Activated effector memory CD4-positive, alpha-beta T cell treated with anti-CD3 and anti-CD28 coated beads, Interleukin-2, amount 50 U/mL, for 16 hours (primary cell): ENCODE data around the gene CCDC188.

Experiments used
- DNase-seq: peaks from one replicate; pipeline ENCODE4 v3.0.0-alpha.2; 2020

Gene CCDC188

DNA sequence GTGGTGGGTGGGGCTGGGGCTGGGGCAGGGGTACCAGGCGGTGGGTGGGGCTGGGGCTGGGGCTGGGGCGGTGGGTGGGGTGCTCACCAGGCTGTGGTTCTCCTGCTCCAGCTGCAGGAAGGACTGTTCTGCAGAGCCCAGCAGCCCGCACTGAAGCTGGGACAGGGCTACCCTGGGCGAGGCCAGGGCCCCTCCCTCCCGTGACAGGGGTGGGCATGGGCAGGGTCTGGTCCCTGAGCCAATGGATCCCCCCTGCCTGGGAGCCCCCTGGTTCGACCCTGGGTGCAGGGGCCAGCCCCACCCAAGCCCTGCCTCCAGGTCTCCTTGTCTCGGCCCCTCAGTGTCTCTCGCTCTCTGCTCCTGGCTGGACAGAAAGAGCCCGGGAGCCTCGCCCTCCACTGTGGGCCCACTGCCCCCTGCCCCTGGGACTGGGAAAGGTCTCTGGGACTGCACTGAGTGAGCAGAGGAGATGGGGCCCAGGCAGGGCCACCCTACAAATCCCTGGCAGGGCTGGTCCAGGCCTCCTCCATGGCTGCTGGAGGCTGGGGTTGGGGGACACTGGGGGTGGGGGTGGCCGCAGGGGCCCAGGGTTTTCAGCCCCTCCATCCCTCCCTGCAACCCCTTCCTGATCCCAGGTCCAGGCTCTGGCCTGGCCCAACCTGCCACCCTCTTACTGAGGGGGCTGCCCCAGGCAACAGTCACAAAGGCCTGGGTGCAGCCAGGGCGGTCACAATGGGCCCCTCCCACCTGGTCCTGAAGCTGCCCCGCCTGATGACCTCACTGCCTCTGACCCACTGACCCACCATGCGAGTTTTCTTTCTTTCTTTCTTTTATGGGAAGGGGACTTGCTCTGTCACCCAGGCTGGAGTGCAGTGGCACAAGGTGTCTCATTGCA, at the start of gene CCDC188:
CCDC188 (minus strand) TSS at position 675 of the 895 bp plus-strand sequence; CDS start at position 606, 69 bp downstream.
- no peak for DNase-seq

DNA sequence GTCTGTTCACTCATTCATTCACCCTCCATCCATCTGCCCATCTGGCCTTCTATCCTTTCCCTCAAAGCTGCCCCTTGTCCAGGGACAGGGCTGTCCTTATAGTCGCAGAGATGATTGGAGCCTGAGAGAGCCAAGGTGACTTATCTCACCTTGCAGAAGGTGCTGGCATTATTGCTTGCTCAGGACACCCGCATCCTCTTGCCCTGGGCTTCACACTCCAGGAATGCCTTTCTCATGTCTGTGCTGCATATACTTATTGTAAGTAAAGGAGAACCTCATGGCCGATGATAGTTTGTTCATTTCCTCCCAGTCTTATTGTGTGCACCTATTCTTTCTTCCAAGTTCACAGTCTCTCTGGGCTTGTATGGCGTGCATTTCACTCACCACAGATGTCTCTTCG, 49.1 kb upstream of the CCDC188 start:
- DNase-seq = no peak

DNA sequence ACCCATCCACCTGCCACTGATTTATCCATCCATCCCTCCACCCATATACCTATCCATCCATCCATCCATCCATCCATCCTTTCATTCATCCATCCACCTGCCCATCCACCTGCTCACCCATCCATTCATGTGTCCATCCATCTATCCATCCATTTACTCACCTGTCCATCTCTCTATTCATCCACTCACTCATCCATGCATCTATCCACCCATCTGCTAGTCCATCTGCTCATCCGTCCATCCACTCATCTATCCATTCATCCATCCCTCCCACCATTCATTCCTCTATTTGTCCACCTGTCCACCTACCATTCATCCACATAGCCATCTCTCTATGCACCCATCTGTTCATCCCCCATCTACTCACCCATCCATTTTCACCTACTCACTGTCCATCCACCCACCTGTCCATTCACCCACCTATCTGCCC, 48.6 kb upstream of the CCDC188 start:
- no peak for DNase-seq

DNA sequence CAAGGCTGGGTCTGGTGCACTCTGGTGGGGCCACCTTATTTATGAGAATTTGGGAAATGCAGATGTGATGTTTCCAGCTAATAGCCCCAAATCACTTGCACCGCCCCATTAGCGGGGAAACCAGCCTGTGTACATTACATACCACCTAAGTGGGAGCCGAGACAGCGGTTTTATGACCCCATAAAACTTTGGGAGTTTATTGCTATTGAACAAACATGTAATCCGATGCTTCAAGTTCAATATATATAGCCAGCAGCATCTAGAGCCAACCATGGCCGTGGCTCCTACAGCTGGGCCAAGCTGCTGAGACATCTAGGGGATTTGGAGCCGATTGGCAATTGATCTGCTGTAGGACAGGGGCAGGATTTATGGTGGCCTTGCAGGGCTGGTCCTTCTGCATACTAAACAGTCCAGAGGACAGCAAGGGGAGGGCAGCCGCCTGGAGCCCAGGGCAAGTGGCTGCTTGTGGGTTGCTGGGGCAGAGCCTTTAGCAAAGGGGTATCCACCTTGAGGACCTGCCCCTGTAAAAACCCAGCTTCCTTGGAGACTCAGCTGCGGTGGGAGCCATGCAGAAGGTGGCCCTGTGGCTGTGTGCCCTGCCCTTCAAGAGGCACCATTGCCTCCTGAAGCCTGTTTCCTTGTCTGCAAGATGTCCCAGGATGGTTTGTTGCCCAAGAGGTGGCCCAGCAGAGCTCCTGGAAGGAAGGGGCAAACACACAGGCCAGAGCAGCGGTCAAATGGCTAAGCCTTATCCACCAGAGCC, 47.9 kb upstream of the CCDC188 start:
- DNase-seq = no peak

DNA sequence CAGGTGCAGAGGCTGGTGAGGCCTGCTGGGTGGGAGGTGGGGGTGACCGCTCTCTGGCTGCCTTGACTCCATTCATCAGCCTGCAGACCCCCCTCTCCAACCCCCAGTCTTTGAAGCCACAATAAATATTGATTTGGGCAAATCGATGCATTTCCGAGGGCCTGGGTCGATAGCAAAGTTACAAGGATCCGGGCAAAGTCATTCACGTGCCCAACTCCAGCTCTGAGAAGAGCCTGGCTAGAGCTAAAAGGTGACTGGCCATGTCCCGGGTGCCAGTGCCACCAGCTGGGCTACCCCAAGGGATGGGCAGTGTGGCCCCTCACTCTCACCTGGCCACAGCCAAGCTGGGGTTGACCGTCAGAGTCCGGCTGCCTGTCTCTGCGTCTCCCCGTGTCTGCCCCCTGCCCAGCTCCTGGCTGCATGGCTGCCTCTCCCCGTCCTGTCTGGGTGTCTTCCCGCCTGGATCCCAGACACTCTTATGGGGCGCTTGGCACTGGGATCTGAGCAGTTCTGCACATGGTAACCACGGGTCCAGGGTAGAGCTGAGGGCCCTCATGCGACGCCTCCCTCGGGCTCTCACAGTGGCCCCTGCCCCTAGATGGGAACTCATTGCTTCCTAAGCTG, 46.7 kb upstream of the CCDC188 start:
- DNase-seq = no peak

DNA sequence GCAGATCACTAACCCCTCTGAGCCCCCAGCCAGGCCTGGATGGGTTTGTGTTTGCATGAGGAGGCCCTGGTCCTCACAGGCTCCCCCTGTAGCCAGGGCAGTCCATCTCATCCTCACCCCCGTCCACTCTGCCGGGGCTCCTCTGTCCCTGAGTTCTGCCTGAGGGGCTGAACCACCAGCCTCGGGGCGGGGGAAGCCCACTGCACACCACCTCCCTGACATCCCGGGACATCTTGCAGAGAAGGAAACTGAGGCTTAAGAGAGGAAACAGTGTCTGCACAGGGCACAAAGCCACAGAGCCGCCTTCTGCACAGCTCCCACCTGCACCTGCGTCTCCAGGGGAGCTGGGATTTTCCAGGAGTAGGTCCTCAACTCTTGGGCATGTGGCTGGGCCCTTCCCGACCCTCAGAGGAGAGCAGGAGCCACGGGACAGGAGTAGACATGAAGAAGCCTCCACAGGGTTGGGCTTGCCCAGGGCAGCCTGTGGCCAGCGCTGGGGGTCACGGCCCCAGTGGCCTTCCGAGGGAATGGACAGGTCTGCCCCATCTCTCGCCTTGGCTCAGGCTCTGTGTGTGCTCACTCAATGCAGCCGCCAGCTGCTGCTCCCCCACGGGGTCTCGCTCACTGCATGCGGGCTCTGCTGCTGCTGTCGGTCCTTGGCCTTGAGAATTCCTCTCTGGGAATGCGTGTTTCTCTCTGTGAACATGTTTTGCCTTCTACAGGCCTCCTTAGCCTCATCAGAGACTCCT, 45.4 kb upstream of the CCDC188 start:
- no peak for DNase-seq

DNA sequence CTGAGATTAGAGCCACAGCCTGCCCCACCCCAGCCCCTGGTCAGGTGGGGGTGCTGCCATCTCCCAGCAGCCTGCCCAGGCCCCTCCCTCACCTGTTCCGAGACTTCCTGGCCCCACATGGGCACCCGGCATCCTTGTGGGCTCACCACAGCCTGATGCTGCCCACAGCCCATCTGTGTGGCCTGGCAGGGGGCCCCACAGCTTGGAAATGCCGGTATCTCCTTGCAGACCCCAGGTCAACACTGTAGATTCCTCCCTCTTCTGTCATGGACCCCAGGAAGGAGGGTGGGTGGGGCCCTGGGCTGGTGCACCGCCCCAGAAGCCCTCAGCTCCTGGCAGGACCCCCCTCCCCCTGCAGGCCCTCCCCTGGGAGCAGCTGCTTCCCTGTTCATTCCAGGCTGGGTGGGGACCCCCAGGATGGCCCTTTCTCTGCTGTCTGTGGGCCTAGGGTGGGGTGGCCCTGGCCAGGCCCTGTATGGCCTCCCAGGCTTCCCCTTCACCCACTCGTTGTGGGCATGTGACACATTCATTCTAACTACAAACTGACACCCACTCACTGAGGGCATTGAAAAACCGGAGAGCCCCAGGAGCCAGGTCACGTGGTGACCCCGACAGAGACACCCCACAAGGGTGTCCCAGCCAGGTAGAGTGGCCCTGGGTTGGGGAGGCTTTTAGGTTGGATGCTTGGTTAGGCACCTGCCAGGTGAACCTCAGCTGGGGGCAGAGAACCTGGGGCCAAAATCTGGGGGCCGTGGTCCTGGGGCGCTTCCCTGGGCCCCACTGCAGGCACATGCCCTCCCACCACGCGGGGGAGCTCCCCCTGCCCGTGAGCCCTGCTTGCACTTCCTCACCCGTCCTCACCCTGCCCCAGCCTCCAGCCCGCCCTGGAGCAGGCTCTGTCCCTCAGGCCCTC, 44.1 kb upstream of the CCDC188 start:
- DNase-seq = no peak

DNA sequence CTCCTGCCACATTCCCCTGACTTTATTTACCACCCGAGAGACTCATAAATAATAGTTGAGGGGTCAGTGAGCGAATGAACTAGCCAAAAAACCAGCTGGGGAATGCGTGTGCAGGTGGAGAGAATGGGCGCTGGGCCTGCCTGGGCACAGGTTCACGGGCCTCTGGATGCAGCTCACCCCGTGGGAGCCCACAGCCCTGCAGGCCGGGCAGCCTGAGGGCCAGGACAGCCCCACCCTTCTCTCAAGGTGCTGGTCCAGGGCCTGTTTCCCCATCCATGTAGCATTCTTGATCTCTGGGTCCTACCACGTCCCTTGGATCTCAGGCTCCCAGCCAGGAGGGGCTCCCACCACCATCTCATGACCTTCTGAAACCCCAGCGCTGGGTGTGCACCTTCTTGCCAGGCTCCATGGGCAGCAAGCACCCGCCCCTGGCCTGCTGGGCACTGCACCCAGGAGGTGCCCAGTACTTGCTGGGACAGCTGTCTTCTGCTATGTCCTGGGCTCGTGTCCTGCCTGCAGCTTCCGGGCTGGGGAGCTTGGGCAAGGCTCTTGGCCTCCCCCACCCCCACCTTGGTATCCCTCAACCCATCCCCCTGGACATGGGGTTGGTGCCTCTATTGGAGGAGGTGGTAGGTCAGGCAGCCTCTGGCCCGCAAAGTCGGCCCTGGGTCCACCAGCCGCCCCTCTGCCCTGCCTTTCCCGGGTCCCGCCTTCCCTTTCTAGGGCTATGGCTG, 43.1 kb upstream of the CCDC188 start:
- no peak for DNase-seq

DNA sequence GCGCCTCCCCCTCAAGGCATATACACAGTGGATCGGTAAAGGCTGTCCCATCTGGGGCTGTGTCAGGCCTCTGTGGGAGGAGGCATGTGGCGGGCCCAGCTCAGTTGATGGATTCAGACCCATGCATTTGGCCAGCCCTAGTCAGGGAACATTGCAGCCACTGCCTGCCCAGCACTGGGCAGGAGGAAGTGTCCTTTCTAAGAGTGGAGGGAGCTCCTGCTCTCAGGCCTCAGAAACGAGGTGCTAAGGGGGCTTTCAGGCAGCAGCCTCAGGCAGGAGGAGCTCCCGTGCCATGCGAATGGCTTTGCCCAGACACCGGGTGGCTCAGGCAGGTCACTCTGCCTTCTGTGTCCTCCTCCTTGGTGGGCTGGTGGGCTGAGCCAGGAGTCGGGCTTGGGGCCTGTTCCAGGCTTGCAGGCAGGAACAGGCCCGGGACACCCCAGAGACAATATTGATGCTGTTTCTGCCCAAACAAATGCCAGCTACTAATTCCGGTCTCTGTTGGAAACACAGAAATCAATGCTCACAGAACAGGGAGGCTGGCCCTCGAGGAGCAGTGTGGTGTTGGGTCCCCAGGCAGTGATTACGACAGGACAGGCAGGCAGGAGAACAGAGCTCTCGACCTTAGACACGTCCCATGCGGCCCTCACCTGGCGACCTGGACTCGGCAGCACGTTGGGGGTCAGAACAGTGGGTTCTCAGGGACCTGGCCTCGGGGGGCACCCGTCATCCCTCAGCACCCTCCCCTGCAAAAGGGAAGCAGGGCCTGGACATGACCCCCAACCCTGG, 42.3 kb upstream of the CCDC188 start:
- no peak for DNase-seq

DNA sequence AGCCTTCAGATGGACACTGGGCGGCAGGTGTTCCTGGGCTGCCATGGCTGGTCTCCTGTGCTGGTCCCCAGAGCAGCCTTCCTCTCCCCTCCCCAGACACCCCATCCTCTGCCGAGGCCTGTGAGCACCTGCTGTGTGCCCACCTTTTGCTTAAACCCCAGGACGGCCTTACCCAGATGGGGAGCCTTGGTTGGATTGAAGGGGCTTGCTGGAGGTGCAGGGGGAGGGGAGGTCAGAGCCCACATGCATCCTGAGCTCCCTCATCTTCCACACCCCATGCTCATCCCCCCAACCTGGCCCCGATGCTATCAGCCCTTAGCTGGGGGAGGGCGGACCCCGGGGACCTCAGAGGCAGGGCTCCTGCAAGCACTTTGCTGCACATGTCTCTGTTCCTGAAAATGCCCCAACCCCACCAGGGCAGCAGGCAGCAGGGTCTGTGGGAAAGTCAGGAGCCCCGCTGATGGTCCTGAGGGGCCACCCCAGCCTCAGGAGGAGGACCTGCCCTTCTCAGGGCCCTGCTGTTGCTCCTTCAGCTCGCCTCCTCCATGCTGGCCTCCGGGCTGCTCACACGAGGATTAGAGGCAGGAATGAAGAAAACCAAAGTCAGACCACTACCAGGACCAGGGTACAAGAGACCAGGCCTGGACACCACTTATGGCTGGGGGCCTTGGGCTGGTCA, 41.6 kb upstream of the CCDC188 start:
- no peak for DNase-seq

DNA sequence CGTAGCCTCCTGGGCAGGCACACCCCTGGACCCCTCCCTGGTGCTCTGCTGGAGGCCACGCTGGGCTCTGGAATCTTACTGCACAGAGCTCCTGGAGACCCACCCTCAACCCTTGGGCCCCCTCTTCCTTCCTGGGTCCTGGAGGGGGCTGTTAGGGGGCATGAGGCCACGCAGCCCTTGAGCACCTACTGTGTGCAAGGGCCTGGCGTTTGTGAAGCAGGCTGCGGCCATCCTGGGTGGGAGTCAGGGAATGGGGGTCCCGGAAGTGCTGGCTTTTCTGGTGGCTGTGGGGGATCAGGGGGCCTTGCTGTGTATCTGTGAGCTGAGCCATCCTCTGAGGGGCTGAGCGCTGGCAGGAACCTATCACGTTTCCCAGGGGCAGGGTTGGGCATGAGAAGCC, 40.9 kb upstream of the CCDC188 start:
- no peak for DNase-seq

DNA sequence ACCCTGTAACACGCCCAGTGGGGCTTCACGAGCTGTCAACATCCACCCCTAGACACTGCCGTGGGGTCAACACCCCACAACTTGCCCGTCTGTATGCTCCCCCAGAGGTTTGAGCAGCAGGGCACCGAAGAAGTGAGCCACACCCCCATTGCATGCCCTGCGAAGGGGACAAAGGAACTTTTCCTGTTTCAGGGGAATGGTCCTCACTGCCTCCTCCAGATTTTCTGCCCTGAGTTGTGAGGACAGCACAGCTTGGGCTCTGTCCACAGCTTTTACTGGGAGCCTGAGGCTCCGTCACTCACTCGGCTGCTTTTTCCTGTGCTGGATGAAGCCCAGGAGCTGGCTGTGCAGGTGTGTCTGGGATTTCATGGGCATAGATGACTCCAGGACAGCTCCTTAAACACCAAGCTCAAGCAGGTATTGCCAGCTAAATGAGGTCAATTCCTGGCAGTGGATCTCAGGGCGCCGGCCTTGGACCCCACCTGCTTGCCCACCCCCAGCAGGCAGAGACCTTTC, 40.2 kb upstream of the CCDC188 start:
- no peak for DNase-seq

DNA sequence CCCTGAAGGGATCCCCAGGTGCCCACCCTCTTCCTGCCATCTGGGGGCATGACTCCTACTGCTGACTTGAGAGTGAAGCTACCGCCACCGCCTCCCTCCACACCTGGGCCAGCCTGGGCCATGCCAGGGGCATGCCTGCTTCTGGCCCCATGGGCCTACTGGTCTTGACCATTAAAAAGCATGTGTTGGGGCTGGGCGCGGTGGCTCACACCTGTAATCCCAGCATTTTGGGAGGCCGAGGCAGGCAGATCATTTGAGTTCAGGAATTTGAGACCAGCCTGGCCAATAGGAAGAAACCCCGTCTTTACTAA, 37.7 kb upstream of the CCDC188 start:
- DNase-seq = no peak

DNA sequence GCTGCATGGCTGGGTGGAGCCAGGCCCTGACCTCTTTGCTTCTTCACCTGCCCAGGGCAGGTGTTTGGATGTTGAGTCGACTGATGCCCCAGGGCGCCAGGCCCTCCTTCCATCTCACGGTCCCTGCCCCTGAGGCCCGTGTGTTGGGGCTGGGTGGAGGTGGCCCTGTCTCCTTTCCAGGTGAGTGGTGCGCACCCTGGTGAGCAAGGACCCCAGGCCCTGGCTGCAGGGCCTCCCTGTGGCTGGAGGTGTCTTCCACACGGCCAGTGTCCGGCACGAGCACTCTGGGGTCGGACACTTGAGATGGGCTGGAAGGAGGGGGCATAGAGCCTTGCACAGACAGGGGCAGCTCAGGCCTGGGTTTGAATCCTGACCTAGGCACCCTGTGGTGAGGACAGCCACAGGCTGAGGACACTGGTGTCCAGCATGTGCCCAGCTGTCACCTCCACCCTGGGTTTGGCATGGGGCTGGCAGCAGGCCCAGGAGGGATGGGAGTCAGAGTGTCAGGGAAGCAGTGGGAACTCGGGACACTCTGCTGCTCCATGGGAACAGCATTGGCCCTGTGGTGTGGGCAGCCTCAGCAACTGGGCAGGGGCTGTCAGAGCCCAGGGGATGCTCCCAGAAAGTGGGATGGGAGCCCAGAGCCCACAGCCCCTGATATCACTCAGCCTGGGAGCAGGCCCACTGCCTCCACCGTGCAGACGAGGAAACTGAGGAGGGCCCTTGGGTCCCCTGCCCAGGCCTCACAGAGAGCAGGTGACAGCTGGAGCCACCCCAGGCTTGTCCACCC, 37.1 kb upstream of the CCDC188 start:
- DNase-seq = no peak

DNA sequence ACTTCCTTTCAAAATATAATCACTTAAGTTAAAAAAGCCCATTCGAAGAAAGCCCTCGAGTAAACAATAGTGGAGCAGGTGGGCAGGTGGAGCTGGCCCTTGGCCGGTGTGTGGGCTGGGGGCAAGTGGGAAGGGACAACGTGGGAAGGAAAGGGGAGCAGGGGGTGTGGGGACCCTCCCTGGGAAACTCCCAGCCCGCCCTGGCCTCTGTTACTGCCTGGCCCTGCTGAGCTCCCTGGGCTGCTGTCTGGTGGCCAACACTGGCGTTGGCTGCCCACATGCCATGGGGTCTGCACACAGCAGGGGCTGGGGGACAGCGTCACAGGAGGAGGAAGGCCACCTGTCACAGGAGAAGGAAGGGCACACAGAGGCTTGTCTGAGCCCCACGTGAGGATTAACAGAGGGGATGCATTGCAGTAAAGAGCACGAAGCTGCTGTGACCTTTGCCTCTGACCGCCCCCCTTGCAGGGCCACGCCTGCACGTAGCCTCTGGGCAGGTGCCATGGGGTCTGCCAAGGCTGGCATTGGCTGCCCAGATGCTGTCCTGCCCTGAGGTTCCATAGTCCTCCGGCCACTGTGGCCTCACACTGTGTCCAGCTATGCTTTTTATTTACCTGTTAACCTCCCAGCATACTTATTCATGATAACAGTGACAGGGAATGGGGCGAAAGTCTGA, 36.2 kb upstream of the CCDC188 start:
- no peak for DNase-seq

DNA sequence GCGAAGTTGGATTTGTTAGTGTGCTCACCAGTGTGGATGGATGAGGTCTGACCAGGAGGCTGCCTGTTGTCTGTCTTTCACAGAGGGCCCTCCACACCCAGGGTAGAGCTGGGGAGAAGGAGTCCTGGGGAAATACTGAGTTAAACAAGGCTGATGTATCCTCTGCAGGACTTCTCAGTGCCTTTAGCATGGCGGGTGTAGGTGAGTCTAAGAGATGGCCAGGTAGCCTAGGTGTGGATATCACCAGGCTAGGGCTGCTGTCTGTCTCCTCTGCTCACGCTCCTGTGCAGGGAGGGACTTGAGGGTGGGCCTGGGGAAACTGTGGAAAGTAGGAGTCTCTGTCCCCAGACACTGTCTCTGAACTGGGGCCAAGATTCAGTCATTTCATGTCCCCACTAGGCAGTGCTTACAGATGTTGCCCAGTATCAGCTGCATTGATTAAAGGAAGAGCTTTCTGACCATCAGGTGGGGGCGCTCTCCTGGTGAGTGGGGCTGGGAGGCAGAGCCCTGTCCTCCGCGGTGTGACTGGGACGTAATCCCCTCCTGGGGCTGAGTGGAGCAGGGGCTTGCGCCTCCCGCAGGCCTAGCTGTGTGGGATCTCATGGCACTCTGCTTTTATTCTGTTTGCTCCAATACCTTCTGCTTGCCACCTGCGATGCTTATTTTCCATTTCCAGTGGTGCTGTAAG, 35.5 kb upstream of the CCDC188 start:
- DNase-seq = no peak

DNA sequence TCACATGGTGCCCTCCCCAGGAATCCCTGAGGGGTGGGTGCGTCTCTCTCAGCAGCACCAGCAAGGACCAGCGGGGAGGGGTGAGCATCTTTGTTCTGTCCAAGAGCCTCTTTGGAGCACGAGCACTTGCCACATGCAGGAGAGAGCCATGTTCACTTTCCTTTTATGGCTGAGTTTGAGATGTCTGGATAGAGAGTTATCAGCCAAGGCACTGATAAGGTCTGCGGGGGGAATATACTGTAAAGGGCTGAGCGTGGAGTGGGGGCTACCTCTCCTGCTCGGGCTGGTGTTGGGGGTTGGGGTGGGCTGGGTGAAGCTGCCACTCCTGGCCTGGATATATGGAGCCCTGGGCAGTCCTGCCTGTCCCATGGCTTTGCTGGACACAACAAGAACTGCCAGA, 34.9 kb upstream of the CCDC188 start:
- no peak for DNase-seq
